Thyroid gland (tissue), 4 donors: ENCODE results near the gene CD96.

Experiments used
- POLR2A ChIP-seq, 2 donors: fragments of 450-650 bp; IDR thresholded peaks; one replicate each; pipeline ENCODE4 v1.6.1; 2017; ENCODE audit warnings: antibody characterized with exemption in 2 of 2, mild to moderate bottlenecking in 2 of 2, moderate library complexity in 1 of 2
- TF ChIP-seq, protein P1 (sequence below), 6 experiments: fragments of 200-600 bp in 3 of 6; fragments of 450-650 bp in 3 of 6; sonication (generic) in 3 of 6; IDR thresholded peaks; one replicate each; pipeline ENCODE4 v1.5.1; 2016 to 2019; ENCODE audit warnings: antibody characterized with exemption in 6 of 6, mild to moderate bottlenecking in 2 of 6, inconsistent platforms in 1 of 6, moderate library complexity in 1 of 6

DNA sequence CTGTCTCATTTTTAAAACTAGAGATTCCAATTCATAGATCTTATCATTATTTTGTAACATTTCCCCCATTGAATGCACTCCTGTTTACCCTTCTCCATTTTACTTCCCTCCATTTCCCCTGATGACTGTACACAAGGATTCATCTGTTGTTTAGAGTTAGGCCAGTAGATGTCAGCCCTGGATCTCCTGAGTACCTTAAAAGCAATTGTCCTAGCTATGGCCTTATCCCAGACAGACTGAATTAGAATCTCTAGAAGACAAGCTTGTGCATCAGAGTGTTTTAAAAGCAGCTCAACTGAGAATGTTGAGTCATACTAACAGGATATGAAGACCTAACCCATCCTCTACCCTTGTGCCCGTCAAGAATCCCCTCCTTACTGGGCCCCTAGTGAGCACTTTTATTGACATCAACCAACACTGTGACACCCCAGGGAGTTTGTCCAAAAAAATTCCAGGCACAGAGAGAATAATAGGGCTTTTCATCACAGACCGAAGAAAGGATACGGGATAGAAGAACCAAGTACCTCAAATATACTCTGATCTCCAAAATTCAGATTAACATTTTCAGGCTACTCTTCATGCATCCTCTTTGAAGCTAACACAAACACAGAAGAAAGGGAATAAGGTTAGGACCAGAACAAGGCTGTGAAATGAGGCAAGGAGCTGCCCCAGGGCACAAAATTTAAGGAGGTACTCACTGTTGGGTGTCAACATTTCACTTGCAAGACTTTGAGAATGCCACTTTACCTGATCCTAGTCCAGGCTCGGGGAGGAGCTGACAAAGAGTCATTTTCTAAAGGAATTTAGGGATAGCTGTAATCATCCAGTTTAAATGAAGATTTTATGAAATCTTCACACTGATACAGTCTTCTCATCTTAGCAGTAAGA, 36.0 kb downstream of the CD96 start:
- TF ChIP-seq, protein P1, sequence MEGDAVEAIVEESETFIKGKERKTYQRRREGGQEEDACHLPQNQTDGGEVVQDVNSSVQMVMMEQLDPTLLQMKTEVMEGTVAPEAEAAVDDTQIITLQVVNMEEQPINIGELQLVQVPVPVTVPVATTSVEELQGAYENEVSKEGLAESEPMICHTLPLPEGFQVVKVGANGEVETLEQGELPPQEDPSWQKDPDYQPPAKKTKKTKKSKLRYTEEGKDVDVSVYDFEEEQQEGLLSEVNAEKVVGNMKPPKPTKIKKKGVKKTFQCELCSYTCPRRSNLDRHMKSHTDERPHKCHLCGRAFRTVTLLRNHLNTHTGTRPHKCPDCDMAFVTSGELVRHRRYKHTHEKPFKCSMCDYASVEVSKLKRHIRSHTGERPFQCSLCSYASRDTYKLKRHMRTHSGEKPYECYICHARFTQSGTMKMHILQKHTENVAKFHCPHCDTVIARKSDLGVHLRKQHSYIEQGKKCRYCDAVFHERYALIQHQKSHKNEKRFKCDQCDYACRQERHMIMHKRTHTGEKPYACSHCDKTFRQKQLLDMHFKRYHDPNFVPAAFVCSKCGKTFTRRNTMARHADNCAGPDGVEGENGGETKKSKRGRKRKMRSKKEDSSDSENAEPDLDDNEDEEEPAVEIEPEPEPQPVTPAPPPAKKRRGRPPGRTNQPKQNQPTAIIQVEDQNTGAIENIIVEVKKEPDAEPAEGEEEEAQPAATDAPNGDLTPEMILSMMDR (IDR thresholded peaks at IDR 0.05), result peak in 4 of 6 experiments; percentile 55 to 96 (median 87)
- TF ChIP-seq POLR2A (IDR thresholded peaks at IDR 0.05), result no peak
